GM12878 (cell line): ENCODE measurements around the gene SERPINA9.

Experiments
- CBFB ChIP-seq: IDR thresholded peaks from 2 replicates; pipeline ENCODE4 v1.6.1; 2016; ENCODE audit warnings: antibody characterized with exemption, low read depth
- CREM ChIP-seq: IDR thresholded peaks from 2 replicates; pipeline ENCODE4 v1.6.1; 2014; ENCODE audit warnings: antibody characterized with exemption, low read depth
- EZH2 ChIP-seq: IDR thresholded peaks from 2 replicates; pipeline ENCODE4 v1.6.1; 2012; ENCODE audit warnings: low read depth, mild to moderate bottlenecking, control low read depth, inconsistent platforms, low read length, borderline replicate concordance; ENCODE audit not compliant: control insufficient read depth
- KAT2A ChIP-seq: conservative IDR thresholded peaks from 2 replicates; pipeline ENCODE4 v1.6.1; 2011; ENCODE audit warnings: low read depth, low read length; ENCODE audit not compliant: control insufficient read depth
- POLR2AphosphoS2 ChIP-seq: IDR thresholded peaks from 2 replicates; pipeline ENCODE4 v1.6.1; 2011; ENCODE audit warnings: low read depth, mild to moderate bottlenecking, low read length, improper control_type of control experiment, moderate library complexity
- SREBF2 ChIP-seq: IDR thresholded peaks from 2 replicates; pipeline ENCODE4 v1.6.1; 2012; ENCODE audit warnings: mild to moderate bottlenecking, low read length
- TF ChIP-seq, protein P1 (sequence below): IDR thresholded peaks from 2 replicates; pipeline ENCODE4 v1.6.1; 2012; ENCODE audit warnings: low read length, inconsistent platforms
- TF ChIP-seq, protein P2 (sequence below): IDR thresholded peaks from 2 replicates; pipeline ENCODE4 v1.6.1; 2011; ENCODE audit warnings: mild to moderate bottlenecking, low read depth, low read length, moderate library complexity; ENCODE audit not compliant: insufficient replicate concordance

DNA sequence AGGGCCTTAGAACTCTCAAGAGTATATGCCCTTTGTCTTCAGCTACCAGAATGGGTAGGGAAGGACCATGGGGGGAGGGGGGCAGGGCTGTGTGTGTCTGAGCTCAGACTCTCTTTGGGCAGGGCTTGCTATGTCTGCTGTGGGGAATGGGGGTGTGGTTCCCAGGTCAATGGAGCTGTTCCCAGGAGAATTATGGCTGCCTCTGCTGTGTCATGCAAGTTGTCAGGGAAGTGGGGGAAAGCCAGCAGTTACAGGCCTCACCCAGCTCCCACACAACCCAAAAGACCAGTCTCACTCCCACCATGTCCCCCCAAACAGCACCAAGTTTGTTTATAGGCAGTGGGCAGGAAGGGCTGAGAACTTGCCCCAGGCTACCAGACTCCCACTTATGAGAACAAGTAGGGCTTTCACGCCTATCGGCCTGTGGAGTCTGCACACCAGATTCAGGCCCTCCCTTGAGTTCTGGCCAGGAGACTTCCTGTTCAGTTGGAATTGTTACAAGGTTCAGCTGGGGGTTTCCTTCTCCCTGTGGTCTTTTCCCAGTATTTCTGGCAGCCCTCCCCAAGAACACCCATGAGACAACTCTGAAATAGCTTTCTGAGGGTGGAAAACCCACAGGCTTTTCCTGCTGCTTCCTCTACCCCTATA, 17.3 kb downstream of the SERPINA9 start:
- TF ChIP-seq, protein P1, sequence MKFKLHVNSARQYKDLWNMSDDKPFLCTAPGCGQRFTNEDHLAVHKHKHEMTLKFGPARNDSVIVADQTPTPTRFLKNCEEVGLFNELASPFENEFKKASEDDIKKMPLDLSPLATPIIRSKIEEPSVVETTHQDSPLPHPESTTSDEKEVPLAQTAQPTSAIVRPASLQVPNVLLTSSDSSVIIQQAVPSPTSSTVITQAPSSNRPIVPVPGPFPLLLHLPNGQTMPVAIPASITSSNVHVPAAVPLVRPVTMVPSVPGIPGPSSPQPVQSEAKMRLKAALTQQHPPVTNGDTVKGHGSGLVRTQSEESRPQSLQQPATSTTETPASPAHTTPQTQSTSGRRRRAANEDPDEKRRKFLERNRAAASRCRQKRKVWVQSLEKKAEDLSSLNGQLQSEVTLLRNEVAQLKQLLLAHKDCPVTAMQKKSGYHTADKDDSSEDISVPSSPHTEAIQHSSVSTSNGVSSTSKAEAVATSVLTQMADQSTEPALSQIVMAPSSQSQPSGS, result no peak
- TF ChIP-seq CREM (no peak), SREBF2 (no peak), CBFB (no peak), POLR2AphosphoS2 (no peak), EZH2 (no peak), KAT2A (no peak)
- TF ChIP-seq, protein P2, sequence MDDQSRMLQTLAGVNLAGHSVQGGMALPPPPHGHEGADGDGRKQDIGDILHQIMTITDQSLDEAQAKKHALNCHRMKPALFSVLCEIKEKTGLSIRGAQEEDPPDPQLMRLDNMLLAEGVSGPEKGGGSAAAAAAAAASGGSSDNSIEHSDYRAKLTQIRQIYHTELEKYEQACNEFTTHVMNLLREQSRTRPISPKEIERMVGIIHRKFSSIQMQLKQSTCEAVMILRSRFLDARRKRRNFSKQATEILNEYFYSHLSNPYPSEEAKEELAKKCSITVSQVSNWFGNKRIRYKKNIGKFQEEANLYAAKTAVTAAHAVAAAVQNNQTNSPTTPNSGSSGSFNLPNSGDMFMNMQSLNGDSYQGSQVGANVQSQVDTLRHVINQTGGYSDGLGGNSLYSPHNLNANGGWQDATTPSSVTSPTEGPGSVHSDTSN, result no peak
